Gastrocnemius medialis (tissue), 4 donors: ENCODE results near the gene CMTM4. TPM values are rescaled to one million over a fixed set of nuclear protein-coding genes. Genes with fewer than 3 reads are reported as not detected.
"Not testable (repeated sequence)": the region's sequence is repeated elsewhere in the genome, so short reads cannot be mapped to it uniquely, and the experiment has no call there.

Experiments
- ATAC-seq, 2 donors: fragments of 150-250 bp; one replicate each; pipeline ENCODE4 v1.9.1; 2016
- DNase-seq, 2 donors: peaks; one replicate each; pipeline ENCODE4 v3.0.0-alpha.2; 2019
- H3K27ac ChIP-seq, 4 donors: fragments of 200-600 bp; sonication (generic); 1 replicate in 1 of 4; 2 replicates in 3 of 4; pipeline ENCODE4 v1.5.1; 2016 to 2018; ENCODE audit warnings: mild to moderate bottlenecking in 2 of 4, moderate library complexity in 1 of 4
- H3K27me3 ChIP-seq, 3 donors: fragments of 200-600 bp; sonication (generic) in 2 of 3; 1 replicate in 1 of 3; 2 replicates in 2 of 3; pipeline versions ENCODE4 v1.5.1 to v1.6.0; 2016 to 2019; ENCODE audit warnings: mild to moderate bottlenecking in 1 of 3, moderate library complexity in 1 of 3
- H3K36me3 ChIP-seq, 2 donors: fragments of 200-600 bp; sonication (generic) in 1 of 2; one replicate each; pipeline ENCODE4 v1.5.1; 2017 to 2018
- H3K4me1 ChIP-seq, 2 donors: fragments of 200-600 bp; sonication (generic) in 1 of 2; one replicate each; pipeline ENCODE4 v1.5.1; 2016 to 2017; ENCODE audit warnings: mild to moderate bottlenecking in 2 of 2
- H3K4me3 ChIP-seq, 4 donors: fragments of 200-600 bp; sonication (generic) in 3 of 4; 1 replicate in 1 of 4; 2 replicates in 3 of 4; pipeline ENCODE4 v1.5.1; 2016 to 2019; ENCODE audit warnings: mild to moderate bottlenecking in 2 of 4
- H3K9me3 ChIP-seq, 3 donors: fragments of 200-600 bp; sonication (generic) in 2 of 3; 1 replicate in 1 of 3; 2 replicates in 2 of 3; pipeline ENCODE4 v1.5.1; 2016 to 2019
- CTCF ChIP-seq, 5 experiments: fragments of 450-650 bp in 3 of 5; fragments of 200-600 bp in 2 of 5; sonication (generic) in 2 of 5; IDR thresholded peaks in 4 of 5; conservative IDR thresholded peaks in 1 of 5; 1 replicate in 4 of 5; 2 replicates in 1 of 5; pipeline ENCODE4 v1.5.1; 2016 to 2019; ENCODE audit warnings: antibody characterized with exemption in 5 of 5, mild to moderate bottlenecking in 3 of 5, moderate library complexity in 3 of 5
- POLR2A ChIP-seq, 2 donors: fragments of 450-650 bp; IDR thresholded peaks; one replicate each; pipeline ENCODE4 v1.6.1; 2017; ENCODE audit warnings: antibody characterized with exemption in 2 of 2, mild to moderate bottlenecking in 2 of 2, moderate library complexity in 2 of 2
- in situ Hi-C, 4 donors: fragments of 200-750 bp; cut with MboI; loops; one replicate each; pipeline versions ENCODE4 v1.15.0 to v1.8.0; 2017; ENCODE audit warnings: low sequenced_read_pairs in 4 of 4
- intact Hi-C: fragments of 100-400 bp; cut with DNase I; formaldehyde crosslinking; loops from one replicate; pipeline ENCODE4 v1.15.1; 2023; ENCODE audit warnings: low total_unique reads
- total RNA-seq, 4 donors: library from RNA; depleted of rRNA; stranded (reverse); fragments of >200 nt; gene quantifications; one replicate each; pipeline versions ENCODE4 v1.1.0 to v1.2.3, GENCODE V29; 2016

Gene CMTM4
- total RNA-seq, 4 donors from 2014 or later: 5.7 to 15.0 (median 7.2) TPM

- in situ Hi-C loops: no loop called here
These were observed 66.7 kb downstream of the CMTM4 start for GRCh38 chr16:66629856-66630255.

GRCh38 chr16:66627611-66628378 is 68.7 kb downstream of the CMTM4 start:
- DNase-seq, in situ Hi-C loops, H3K9me3 ChIP-seq, H3K36me3 ChIP-seq, H3K4me1 ChIP-seq, H3K27ac ChIP-seq, ATAC-seq, H3K4me3 ChIP-seq, H3K27me3 ChIP-seq, intact Hi-C loops: not testable (repeated sequence)

More at GRCh38 chr16:66629856-66630255, 66.7 kb downstream of the CMTM4 start:
- Histone ChIP-seq H3K36me3 (no peaks in the 10 kb centered on the region), H3K4me1 (no peaks in the 10 kb centered on the region), H3K27me3 (no peaks in the 10 kb centered on the region), H3K9me3 (no peaks in the 10 kb centered on the region), H3K4me3 (no peak overlapping the region), H3K27ac (no peak overlapping the region)
- no peak for DNase-seq
- TF ChIP-seq POLR2A (IDR thresholded peaks at IDR 0.05) (no peak), CTCF (IDR thresholded peaks at IDR 0.05 in 4 of 5, conservative IDR thresholded peaks at IDR 0.05 in 1 of 5) (no peak)
- ATAC-seq: no peak
- intact Hi-C loops: no loop called here

GRCh38 chr16:66623755-66624154 is 72.8 kb downstream of the CMTM4 start:
- no peak overlapping the region for H3K27ac ChIP-seq
- TF ChIP-seq CTCF (IDR thresholded peaks at IDR 0.05 in 4 of 5, conservative IDR thresholded peaks at IDR 0.05 in 1 of 5) (no peak), POLR2A (IDR thresholded peaks at IDR 0.05) (no peak)
- in situ Hi-C loops: loop anchor here in 1 of 4 donors (25.0 kb wide), 1 partner anchor 239 kb away; no protein-coding TSS in a partner anchor
- no peak for DNase-seq
- H3K4me1 ChIP-seq: peaks cover 16% of the 10 kb centered on the region in 2 donors
- H3K9me3 ChIP-seq: no peaks in the 10 kb centered on the region
- H3K36me3 ChIP-seq: no peaks in the 10 kb centered on the region
- no peak for ATAC-seq
- intact Hi-C loops: no loop called here
- no peaks in the 10 kb centered on the region for H3K27me3 ChIP-seq
- no peak overlapping the region for H3K4me3 ChIP-seq

- no peaks in the 10 kb centered on the region for H3K9me3 ChIP-seq
- in situ Hi-C loops (loop anchor here in 1 of 4 donors (25.0 kb wide), 1 partner anchor 239 kb away; no protein-coding TSS in a partner anchor), intact Hi-C loops (no loop called here)
- H3K4me1 ChIP-seq: peaks cover 22% of the 10 kb centered on the region in 2 donors
- H3K4me3 ChIP-seq: no peak overlapping the region
- ATAC-seq: no peak
- no peaks in the 10 kb centered on the region for H3K27me3 ChIP-seq
- TF ChIP-seq POLR2A (IDR thresholded peaks at IDR 0.05): no peak
- no peak for TF ChIP-seq CTCF (IDR thresholded peaks at IDR 0.05 in 4 of 5, conservative IDR thresholded peaks at IDR 0.05 in 1 of 5)
- H3K36me3 ChIP-seq: no peaks in the 10 kb centered on the region
- no peak overlapping the region for H3K27ac ChIP-seq
- no peak for DNase-seq
These were observed 73.7 kb downstream of the CMTM4 start for GRCh38 chr16:66622863-66623262.

- TF ChIP-seq CTCF (IDR thresholded peaks at IDR 0.05 in 4 of 5, conservative IDR thresholded peaks at IDR 0.05 in 1 of 5) (no peak), POLR2A (IDR thresholded peaks at IDR 0.05) (no peak)
- Histone ChIP-seq H3K4me3 (no peak overlapping the region), H3K27ac (no peak overlapping the region), H3K27me3 (no peaks in the 10 kb centered on the region), H3K36me3 (no peaks in the 10 kb centered on the region), H3K4me1 (peaks cover 22 to 28% of the 10 kb centered on the region in 2 donors), H3K9me3 (no peaks in the 10 kb centered on the region)
- DNase-seq: no peak
- no peak for ATAC-seq
- intact Hi-C loops: no loop called here
- in situ Hi-C loops: loop anchor here in 1 of 4 donors (25.0 kb wide), 1 partner anchor 240 kb away; no protein-coding TSS in a partner anchor
These were observed 74.6 kb downstream of the CMTM4 start for GRCh38 chr16:66621973-66622372.
